ENCODE results near the gene UNC5CL.

GRCh38 chr6:41074692-41075436 is 35.8 kb upstream of the UNC5CL start:
- TF ChIP-seq CTCF (conservative IDR thresholded peaks at IDR 0.05; ENCODE audit: low read length) (no peak), EZH2phosphoT487 (IDR thresholded peaks at IDR 0.05; ENCODE audit: borderline replicate concordance) (no peak)
